ENCODE data around the gene DIPK1A.

DIPK1A gene

GRCh38 chr1:92850019-92850418 lies 111.2 kb downstream of the DIPK1A start:
- Histone ChIP-seq H3K27ac (ENCODE audit: low read depth, low read length) (no peak overlapping the region), H3K9ac (ENCODE audit: low read depth, low read length) (no peak overlapping the region), H3K9me3 (ENCODE audit: control insufficient read depth, insufficient read depth, low read length) (no peaks in the 10 kb centered on the region), H3K4me1 (ENCODE audit: control insufficient read depth, insufficient read depth, low read length) (no peaks in the 10 kb centered on the region), H3K27me3 (ENCODE audit: control insufficient read depth, insufficient read depth, low read length) (no peaks in the 10 kb centered on the region), H3K36me3 (ENCODE audit: control insufficient read depth, insufficient read depth, low read length) (no peaks in the 10 kb centered on the region), H3K4me3 (ENCODE audit: low read depth, low read length) (no peak overlapping the region)

GRCh38 chr1:92848201-92848600 lies 113.1 kb downstream of the DIPK1A start:
- peaks cover 12% of the 10 kb centered on the region for H3K36me3 ChIP-seq (ENCODE audit: control insufficient read depth, insufficient read depth, low read length)
- H3K27ac ChIP-seq (ENCODE audit: low read depth, low read length), result no peak overlapping the region
- H3K27me3 ChIP-seq (ENCODE audit: control insufficient read depth, insufficient read depth, low read length), result no peaks in the 10 kb centered on the region
- H3K9me3 ChIP-seq (ENCODE audit: control insufficient read depth, insufficient read depth, low read length), result no peaks in the 10 kb centered on the region
- no peak overlapping the region for H3K9ac ChIP-seq (ENCODE audit: low read depth, low read length)
- no peak overlapping the region for H3K4me3 ChIP-seq (ENCODE audit: low read depth, low read length)
- H3K4me1 ChIP-seq (ENCODE audit: control insufficient read depth, insufficient read depth, low read length), result no peaks in the 10 kb centered on the region

GRCh38 chr1:92845908-92846307 lies 115.4 kb downstream of the DIPK1A start:
- H3K9ac ChIP-seq (ENCODE audit: low read depth, low read length), result no peak overlapping the region

GRCh38 chr1:92844439-92844838 lies 116.8 kb downstream of the DIPK1A start:
- Histone ChIP-seq H3K27ac (ENCODE audit: low read depth, low read length) (no peak overlapping the region), H3K27me3 (ENCODE audit: control insufficient read depth, insufficient read depth, low read length) (no peaks in the 10 kb centered on the region), H3K9ac (ENCODE audit: low read depth, low read length) (no peak overlapping the region), H3K36me3 (ENCODE audit: control insufficient read depth, insufficient read depth, low read length) (peaks cover 50% of the 10 kb centered on the region), H3K9me3 (ENCODE audit: control insufficient read depth, insufficient read depth, low read length) (no peaks in the 10 kb centered on the region), H3K4me1 (ENCODE audit: control insufficient read depth, insufficient read depth, low read length) (no peaks in the 10 kb centered on the region), H3K4me3 (ENCODE audit: low read depth, low read length) (no peak overlapping the region)

More at GRCh38 chr1:92845908-92846307, 115.4 kb downstream of the DIPK1A start:
- no peak overlapping the region for H3K4me3 ChIP-seq (ENCODE audit: low read depth, low read length)
- H3K9me3 ChIP-seq (ENCODE audit: control insufficient read depth, insufficient read depth, low read length), result no peaks in the 10 kb centered on the region
- peaks cover 35% of the 10 kb centered on the region for H3K36me3 ChIP-seq (ENCODE audit: control insufficient read depth, insufficient read depth, low read length)
- H3K27me3 ChIP-seq (ENCODE audit: control insufficient read depth, insufficient read depth, low read length), result no peaks in the 10 kb centered on the region
- H3K4me1 ChIP-seq (ENCODE audit: control insufficient read depth, insufficient read depth, low read length), result no peaks in the 10 kb centered on the region
- H3K27ac ChIP-seq (ENCODE audit: low read depth, low read length), result no peak overlapping the region

GRCh38 chr1:92843429-92844352 lies 117.6 kb downstream of the DIPK1A start:
- no peak overlapping the region for H3K9ac ChIP-seq (ENCODE audit: low read depth, low read length)
- no peaks in the 10 kb centered on the region for H3K27me3 ChIP-seq (ENCODE audit: control insufficient read depth, insufficient read depth, low read length)
- no peaks in the 10 kb centered on the region for H3K9me3 ChIP-seq (ENCODE audit: control insufficient read depth, insufficient read depth, low read length)
- no peaks in the 10 kb centered on the region for H3K4me1 ChIP-seq (ENCODE audit: control insufficient read depth, insufficient read depth, low read length)
- H3K27ac ChIP-seq (ENCODE audit: low read depth, low read length), result no peak overlapping the region
- H3K4me3 ChIP-seq (ENCODE audit: low read depth, low read length), result no peak overlapping the region
- peaks cover 57% of the 10 kb centered on the region for H3K36me3 ChIP-seq (ENCODE audit: control insufficient read depth, insufficient read depth, low read length)

GRCh38 chr1:92843046-92843423 lies 118.2 kb downstream of the DIPK1A start:
- H3K27me3 ChIP-seq (ENCODE audit: control insufficient read depth, insufficient read depth, low read length), result no peaks in the 10 kb centered on the region
- no peaks in the 10 kb centered on the region for H3K9me3 ChIP-seq (ENCODE audit: control insufficient read depth, insufficient read depth, low read length)
- no peaks in the 10 kb centered on the region for H3K4me1 ChIP-seq (ENCODE audit: control insufficient read depth, insufficient read depth, low read length)
- no peak overlapping the region for H3K9ac ChIP-seq (ENCODE audit: low read depth, low read length)
- H3K4me3 ChIP-seq (ENCODE audit: low read depth, low read length), result no peak overlapping the region
- H3K36me3 ChIP-seq (ENCODE audit: control insufficient read depth, insufficient read depth, low read length), result peaks cover 64% of the 10 kb centered on the region
- no peak overlapping the region for H3K27ac ChIP-seq (ENCODE audit: low read depth, low read length)

- Histone ChIP-seq H3K36me3 (ENCODE audit: control insufficient read depth, insufficient read depth, low read length) (peaks cover 70% of the 10 kb centered on the region), H3K9ac (ENCODE audit: low read depth, low read length) (no peak overlapping the region), H3K4me1 (ENCODE audit: control insufficient read depth, insufficient read depth, low read length) (no peaks in the 10 kb centered on the region), H3K9me3 (ENCODE audit: control insufficient read depth, insufficient read depth, low read length) (no peaks in the 10 kb centered on the region), H3K4me3 (ENCODE audit: low read depth, low read length) (no peak overlapping the region), H3K27me3 (ENCODE audit: control insufficient read depth, insufficient read depth, low read length) (no peaks in the 10 kb centered on the region), H3K27ac (ENCODE audit: low read depth, low read length) (no peak overlapping the region)
Measured at GRCh38 chr1:92842082-92843045, 118.9 kb downstream of the DIPK1A start.

- Histone ChIP-seq H3K4me1 (ENCODE audit: control insufficient read depth, insufficient read depth, low read length) (no peaks in the 10 kb centered on the region), H3K36me3 (ENCODE audit: control insufficient read depth, insufficient read depth, low read length) (peaks cover 88% of the 10 kb centered on the region), H3K4me3 (ENCODE audit: low read depth, low read length) (no peak overlapping the region), H3K27ac (ENCODE audit: low read depth, low read length) (no peak overlapping the region), H3K27me3 (ENCODE audit: control insufficient read depth, insufficient read depth, low read length) (no peaks in the 10 kb centered on the region), H3K9me3 (ENCODE audit: control insufficient read depth, insufficient read depth, low read length) (no peaks in the 10 kb centered on the region), H3K9ac (ENCODE audit: low read depth, low read length) (no peak overlapping the region)
Measured at GRCh38 chr1:92840600-92840999, 120.7 kb downstream of the DIPK1A start.

GRCh38 chr1:92839442-92839841 lies 121.8 kb downstream of the DIPK1A start:
- Histone ChIP-seq H3K9ac (ENCODE audit: low read depth, low read length) (no peak overlapping the region), H3K27ac (ENCODE audit: low read depth, low read length) (no peak overlapping the region)

GRCh38 chr1:92838519-92838918 lies 122.7 kb downstream of the DIPK1A start:
- no peaks in the 10 kb centered on the region for H3K9me3 ChIP-seq (ENCODE audit: control insufficient read depth, insufficient read depth, low read length)
- H3K27me3 ChIP-seq (ENCODE audit: control insufficient read depth, insufficient read depth, low read length), result no peaks in the 10 kb centered on the region
- H3K4me1 ChIP-seq (ENCODE audit: control insufficient read depth, insufficient read depth, low read length), result peaks cover 7% of the 10 kb centered on the region
- H3K9ac ChIP-seq (ENCODE audit: low read depth, low read length), result no peak overlapping the region
- H3K36me3 ChIP-seq (ENCODE audit: control insufficient read depth, insufficient read depth, low read length), result peaks cover 100% of the 10 kb centered on the region
- no peak overlapping the region for H3K4me3 ChIP-seq (ENCODE audit: low read depth, low read length)
- peak overlapping the region; percentile 5 for H3K27ac ChIP-seq (ENCODE audit: low read depth, low read length)

More at GRCh38 chr1:92839442-92839841, 121.8 kb downstream of the DIPK1A start:
- Histone ChIP-seq H3K9me3 (ENCODE audit: control insufficient read depth, insufficient read depth, low read length) (no peaks in the 10 kb centered on the region), H3K4me1 (ENCODE audit: control insufficient read depth, insufficient read depth, low read length) (no peaks in the 10 kb centered on the region), H3K4me3 (ENCODE audit: low read depth, low read length) (no peak overlapping the region), H3K27me3 (ENCODE audit: control insufficient read depth, insufficient read depth, low read length) (no peaks in the 10 kb centered on the region), H3K36me3 (ENCODE audit: control insufficient read depth, insufficient read depth, low read length) (peaks cover 100% of the 10 kb centered on the region)

Measured in HUES48 (cell line).